Epidermal melanocyte (primary cell): ENCODE data around the gene TMEM106A.
"Not testable (repeated sequence)": the region's sequence is repeated elsewhere in the genome, so short reads cannot be mapped to it uniquely, and the experiment has no call there.

Experiments used
- DNase-seq: peaks from one replicate; pipeline ENCODE4 v3.0.0; 2011; ENCODE audit warnings: low spot score; ENCODE audit not compliant: insufficient read length

TMEM106A gene

DNA sequence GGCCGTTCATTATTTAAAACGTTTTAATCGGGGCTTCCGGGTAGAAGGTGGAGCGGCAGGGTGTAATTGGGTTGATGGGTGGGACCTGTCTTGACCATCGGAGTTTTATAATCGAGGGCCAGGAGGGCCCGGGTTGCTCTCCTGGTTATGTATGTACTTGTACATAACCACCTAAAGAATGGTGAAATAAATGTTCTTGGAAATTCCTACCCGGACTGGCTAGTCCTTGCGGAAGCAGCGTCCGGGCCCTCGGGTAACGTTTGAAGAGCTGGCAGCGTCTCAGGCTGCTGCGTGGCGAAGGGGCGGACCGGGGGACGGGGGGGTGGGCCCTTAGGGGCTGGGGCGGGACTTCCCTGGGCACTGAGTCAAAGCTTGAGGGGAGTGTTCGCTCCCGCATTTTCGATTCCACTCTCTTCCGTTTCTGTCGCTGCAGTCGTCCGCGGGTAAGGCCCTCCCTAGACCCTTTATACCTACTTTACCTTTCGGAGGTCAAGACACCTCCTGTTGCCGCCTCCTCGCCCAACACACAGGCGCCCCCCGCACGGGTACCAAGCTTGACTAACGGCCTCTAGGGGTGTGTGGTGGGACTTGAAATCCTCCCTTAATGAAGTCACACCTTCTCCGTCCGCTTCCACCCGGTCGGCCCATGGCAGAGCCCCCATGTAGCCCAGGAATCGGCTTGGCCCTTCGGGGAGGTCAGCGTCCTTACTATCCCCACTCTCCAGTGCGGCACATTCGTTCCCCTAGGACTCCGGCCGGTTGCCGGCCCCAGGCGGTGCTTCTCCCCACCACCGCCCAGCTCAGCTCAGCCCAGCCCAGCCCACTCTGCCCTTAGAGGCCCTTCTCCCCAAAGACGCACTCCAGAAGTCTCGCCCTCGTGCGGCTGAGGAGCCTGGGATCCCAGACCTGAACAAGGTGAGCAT, at the start of gene TMEM106A:
Gene TMEM106A, plus strand, starts transcription at position 396 of the 923 bp plus-strand sequence. CDS start 1,167 bp downstream, outside the sequence.
- DNase-seq: peak; percentile 91

- not testable (repeated sequence) for DNase-seq
These were observed 45.7 kb upstream of the TMEM106A start for GRCh38 chr17:43165971-43166370.

- no peak for DNase-seq
These were observed 42.0 kb upstream of the TMEM106A start for GRCh38 chr17:43169561-43170139.

- peak; percentile 93 for DNase-seq
These were observed 41.4 kb upstream of the TMEM106A start for GRCh38 chr17:43170140-43170765.

DNA sequence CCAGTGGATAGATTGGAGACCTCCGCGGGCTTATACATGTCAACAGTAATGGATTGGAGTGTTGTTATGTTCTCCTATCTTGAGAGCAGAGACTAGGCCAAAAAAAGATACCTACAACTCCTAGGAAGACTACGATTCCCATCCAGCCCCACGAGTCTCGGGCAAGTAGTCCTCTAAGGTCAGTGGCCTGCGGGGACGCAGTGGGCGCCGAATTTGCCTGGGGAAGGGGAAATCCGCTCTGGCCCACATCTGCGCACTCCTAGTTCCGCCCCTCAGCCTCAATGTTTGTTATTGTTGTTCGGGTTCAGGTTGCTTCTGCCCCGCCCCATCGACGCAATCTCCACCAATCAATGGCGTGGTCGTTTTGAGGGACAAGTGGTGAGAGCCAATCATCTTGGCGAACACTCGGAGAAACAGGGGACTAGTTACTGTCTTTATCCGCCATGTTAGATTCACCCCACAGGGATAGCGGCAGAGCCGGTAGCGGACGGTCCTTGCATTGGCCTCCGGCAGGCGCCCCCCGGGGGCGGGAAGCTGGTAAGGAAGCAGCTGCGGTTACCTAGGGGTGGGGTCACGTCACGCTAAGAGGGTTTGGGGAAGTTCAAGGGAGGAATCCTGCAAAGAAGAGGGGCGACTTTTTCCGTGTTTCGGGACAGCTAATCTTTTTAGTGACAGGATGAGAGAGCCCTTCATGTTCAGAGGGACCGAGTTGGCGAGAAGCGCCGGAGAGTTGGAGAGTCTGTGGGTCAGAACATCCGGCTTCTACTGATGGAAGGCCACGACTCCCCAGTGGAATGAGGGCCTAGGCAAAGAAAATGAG, 40.7 kb upstream of the TMEM106A start, which contains the start of gene NBR1:
Gene NBR1, plus strand, starts transcription at position 449 of the 820 bp plus-strand sequence. CDS start 4,586 bp downstream, outside the sequence.
- peak; percentile 90 for DNase-seq

- DNase-seq: no peak
These were observed 39.8 kb upstream of the TMEM106A start for GRCh38 chr17:43171586-43172487.

GRCh38 chr17:43175213-43176118, 36.2 kb upstream of the TMEM106A start:
- DNase-seq: no peak

GRCh38 chr17:43176119-43176570, 35.5 kb upstream of the TMEM106A start:
- DNase-seq: no peak

DNA sequence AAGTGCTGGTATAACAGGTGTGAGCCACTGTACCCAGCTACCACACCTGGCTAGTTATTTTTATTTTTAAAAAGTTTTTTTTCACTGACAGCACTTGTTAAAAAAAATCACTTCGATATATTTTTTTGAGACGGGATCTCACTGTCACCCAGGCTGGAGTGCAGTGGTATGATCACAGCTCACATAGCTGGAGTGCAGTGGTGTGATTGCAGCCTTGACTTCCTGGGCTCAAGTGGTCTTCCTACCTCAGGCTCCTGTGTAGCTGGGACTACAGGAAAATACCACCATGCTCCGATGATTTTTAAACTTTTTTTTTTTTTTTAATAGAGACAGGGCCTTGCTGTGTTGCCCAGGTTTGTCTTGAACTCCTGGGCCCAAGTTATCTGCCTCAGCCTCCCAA, 27.8 kb upstream of the TMEM106A start:
- no peak for DNase-seq

GRCh38 chr17:43186656-43187055, 25.0 kb upstream of the TMEM106A start:
- DNase-seq: not testable (repeated sequence)

DNA sequence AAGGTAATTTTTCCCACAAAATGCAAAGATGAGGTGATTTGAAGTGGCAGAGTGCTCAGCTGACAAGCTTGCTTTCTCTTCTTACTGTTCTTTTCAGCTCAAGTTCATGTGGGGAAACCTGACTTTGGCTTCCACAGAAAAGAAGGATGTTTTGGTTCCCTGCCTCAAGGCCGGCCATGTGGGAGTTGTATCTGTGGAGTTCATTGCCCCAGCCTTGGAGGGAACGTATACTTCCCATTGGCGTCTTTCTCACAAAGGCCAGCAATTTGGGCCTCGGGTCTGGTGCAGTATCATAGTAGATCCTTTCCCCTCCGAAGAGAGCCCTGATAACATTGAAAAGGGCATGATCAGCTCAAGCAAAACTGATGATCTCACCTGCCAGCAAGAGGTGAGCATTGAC, 18.4 kb upstream of the TMEM106A start:
- no peak for DNase-seq

GRCh38 chr17:43199633-43200032, 12.0 kb upstream of the TMEM106A start:
- no peak for DNase-seq

DNA sequence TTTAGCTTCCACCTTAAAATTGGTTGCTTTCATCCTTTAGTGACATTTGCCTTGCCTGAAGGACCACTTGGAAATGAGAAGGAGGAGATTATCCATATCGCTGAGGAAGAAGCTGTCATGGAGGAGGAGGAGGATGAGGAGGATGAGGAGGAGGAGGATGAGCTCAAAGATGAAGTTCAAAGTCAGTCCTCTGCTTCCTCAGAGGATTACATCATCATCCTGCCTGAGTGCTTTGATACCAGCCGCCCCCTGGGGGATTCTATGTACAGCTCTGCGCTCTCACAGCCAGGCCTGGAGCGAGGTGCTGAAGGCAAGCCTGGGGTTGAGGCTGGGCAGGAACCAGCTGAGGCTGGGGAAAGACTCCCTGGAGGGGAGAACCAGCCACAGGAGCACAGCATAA, 11.5 kb upstream of the TMEM106A start:
- DNase-seq: no peak

GRCh38 chr17:43203013-43203412, 8.7 kb upstream of the TMEM106A start:
- DNase-seq: not testable (repeated sequence)

GRCh38 chr17:43210576-43210975, 1.1 kb upstream of the TMEM106A start:
- DNase-seq: no peak

- DNase-seq: no peak
These were observed 574 bp upstream of the TMEM106A start for GRCh38 chr17:43211123-43211479.

GRCh38 chr17:43212641-43213490, 1.2 kb downstream of the TMEM106A start:
- DNase-seq: no peak

- no peak for DNase-seq
These were observed 1.9 kb downstream of the TMEM106A start for GRCh38 chr17:43213545-43213944.
